MM.1S (cell line): Measurements from ENCODE around the gene RBMS3.

ENCODE experiments used
- CTCF ChIP-seq: fragments of 300-600 bp; sonication (generic); IDR thresholded peaks from 2 replicates; pipeline ENCODE4 v1.5.1; 2016; ENCODE audit warnings: antibody characterized with exemption, low read length, mixed read lengths
- EZH2 ChIP-seq: fragments of 300-600 bp; sonication (generic); optimal IDR thresholded peaks from 2 replicates; pipeline ENCODE3; 2017; ENCODE audit warnings: low read depth, mild to moderate bottlenecking, antibody characterized with exemption, low read length, mixed read lengths

GRCh38 chr3:29576675-29577074, 295.8 kb downstream of the RBMS3 start:
- TF ChIP-seq CTCF (no peak), EZH2 (no peak)
